GM12891 (cell line): ENCODE measurements around the gene PTPN14.
"Not testable (repeated sequence)": the region's sequence is repeated elsewhere in the genome, so short reads cannot be mapped to it uniquely, and the experiment has no call there.

ENCODE experiments used
- PAX5 ChIP-seq: IDR thresholded peaks from 2 replicates; pipeline ENCODE4 v1.6.1; 2011; ENCODE audit warnings: low read length, moderate library complexity, mild to moderate bottlenecking; ENCODE audit not compliant: insufficient read depth, severe bottlenecking
- POLR2A ChIP-seq: IDR thresholded peaks from 2 replicates; pipeline ENCODE4 v1.6.1; 2011; ENCODE audit warnings: low read depth, low read length, control low read depth
- POLR2AphosphoS5 ChIP-seq: IDR thresholded peaks from 2 replicates; pipeline ENCODE4 v1.6.1; 2011; ENCODE audit warnings: low read depth, low read length, control low read depth
- POU2F2 ChIP-seq: IDR thresholded peaks from 2 replicates; pipeline ENCODE4 v1.6.1; 2011; ENCODE audit warnings: low read depth, mild to moderate bottlenecking, control low read depth, low read length, moderate library complexity
- TAF1 ChIP-seq: IDR thresholded peaks from 2 replicates; pipeline ENCODE4 v1.6.1; 2011; ENCODE audit warnings: low read depth, low read length, control low read depth

GRCh38 chr1:214576120-214576519 is 24.7 kb upstream of the PTPN14 start:
- TF ChIP-seq POLR2A, POLR2AphosphoS5, TAF1, POU2F2, PAX5: not testable (repeated sequence)
